Mononuclear cell (primary cell): ENCODE results near the gene ACADM. TPM values are rescaled to one million over a fixed set of nuclear protein-coding genes. Genes with fewer than 3 reads are reported as not detected.
"Not testable (repeated sequence)": the region's sequence is repeated elsewhere in the genome, so short reads cannot be mapped to it uniquely, and the experiment has no call there.

Source experiments
- H3K27me3 ChIP-seq: 2 replicates; pipeline ENCODE4 v1.6.0; 2011; ENCODE audit warnings: low read length, control low read depth; ENCODE audit not compliant: insufficient read depth
- H3K4me1 ChIP-seq: 2 replicates; pipeline ENCODE4 v1.5.1; 2011; ENCODE audit warnings: mild to moderate bottlenecking, low read length, control low read depth; ENCODE audit not compliant: insufficient read depth
- H3K4me3 ChIP-seq: 2 replicates; pipeline ENCODE4 v1.5.1; 2011; ENCODE audit warnings: mild to moderate bottlenecking, low read length, moderate library complexity
- H3K9me3 ChIP-seq: 2 replicates; pipeline ENCODE4 v1.5.1; 2011; ENCODE audit warnings: low read depth, mild to moderate bottlenecking, control low read depth, low read length
- total RNA-seq: library from RNA; depleted of rRNA; stranded (reverse); fragments of >200 nt; gene quantifications from one replicate; pipeline ENCODE4 v1.2.3, GENCODE V29; 2012

Gene ACADM
- total RNA-seq: 11.0 TPM

GRCh38 chr1:75724472-75725022 is at the start of gene ACADM:
ACADM (plus strand) TSS chr1:75724709; CDS start chr1:75724788, 79 bp downstream.
- Histone ChIP-seq H3K4me1 (peaks cover 24% of the 10 kb centered on the region), H3K27me3 (no peaks in the 10 kb centered on the region), H3K9me3 (no peaks in the 10 kb centered on the region), H3K4me3 (peak within 1 kb of the TSS; percentile 80)

GRCh38 chr1:75677443-75677842 is 47.1 kb upstream of the ACADM start:
- no peak overlapping the region for H3K4me3 ChIP-seq
- no peaks in the 10 kb centered on the region for H3K9me3 ChIP-seq
- no peaks in the 10 kb centered on the region for H3K27me3 ChIP-seq
- H3K4me1 ChIP-seq: no peaks in the 10 kb centered on the region

DNA sequence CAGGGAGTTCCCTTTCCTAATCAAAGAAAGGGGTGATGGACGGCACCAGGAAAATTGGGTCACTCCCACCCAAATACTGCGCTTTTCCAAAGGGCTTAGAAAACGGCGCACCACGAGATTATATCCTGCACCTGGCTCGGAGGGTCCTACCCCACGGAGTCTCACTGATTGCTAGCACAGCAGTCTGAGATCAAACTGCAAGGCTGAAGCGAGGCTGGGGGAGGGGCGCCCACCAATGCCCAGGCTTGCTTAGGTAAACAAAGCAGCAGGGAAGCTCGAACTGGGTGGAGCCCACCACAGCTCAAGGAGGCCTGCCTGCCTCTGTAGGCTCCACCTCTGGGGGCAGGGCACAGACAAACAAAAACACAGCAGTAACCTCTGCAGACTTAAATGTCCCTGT is 46.5 kb upstream of the ACADM start:
- H3K27me3 ChIP-seq, H3K4me1 ChIP-seq, H3K4me3 ChIP-seq, H3K9me3 ChIP-seq: not testable (repeated sequence)

DNA sequence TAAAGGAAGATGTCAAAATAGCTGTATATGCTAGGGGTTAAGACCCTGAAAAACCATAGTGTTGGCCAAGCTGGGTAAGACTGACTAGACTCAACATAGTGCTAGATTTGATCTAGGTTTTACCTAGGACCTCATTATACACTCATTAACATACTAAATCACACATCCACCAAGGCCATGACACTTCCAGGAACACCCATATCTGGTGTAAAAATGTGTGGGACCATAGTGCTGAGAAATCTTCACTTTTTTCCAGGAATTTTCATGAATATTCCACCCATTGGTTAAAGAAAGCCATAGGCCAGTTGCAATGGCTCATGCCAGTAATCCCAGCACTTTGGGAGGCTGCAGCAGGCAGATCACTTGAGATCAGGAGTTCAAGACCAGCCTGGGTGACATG is 34.0 kb upstream of the ACADM start:
- no peak overlapping the region for H3K4me3 ChIP-seq
- no peaks in the 10 kb centered on the region for H3K9me3 ChIP-seq
- H3K27me3 ChIP-seq: no peaks in the 10 kb centered on the region

GRCh38 chr1:75693551-75693950 is 31.0 kb upstream of the ACADM start:
- no peaks in the 10 kb centered on the region for H3K9me3 ChIP-seq

More for the DNA sequence above, 34.0 kb upstream of the ACADM start:
- H3K4me1 ChIP-seq: no peaks in the 10 kb centered on the region

GRCh38 chr1:75696000-75696399 is 28.5 kb upstream of the ACADM start:
- Histone ChIP-seq H3K4me3 (no peak overlapping the region), H3K4me1 (no peaks in the 10 kb centered on the region), H3K9me3 (no peaks in the 10 kb centered on the region), H3K27me3 (no peaks in the 10 kb centered on the region)

More at GRCh38 chr1:75693551-75693950, 31.0 kb upstream of the ACADM start:
- Histone ChIP-seq H3K27me3 (no peaks in the 10 kb centered on the region), H3K4me1 (no peaks in the 10 kb centered on the region), H3K4me3 (no peak overlapping the region)

GRCh38 chr1:75707191-75707590 is 17.3 kb upstream of the ACADM start:
- Histone ChIP-seq H3K4me1 (no peaks in the 10 kb centered on the region), H3K9me3 (no peaks in the 10 kb centered on the region), H3K4me3 (no peak overlapping the region), H3K27me3 (peaks cover 8% of the 10 kb centered on the region)

DNA sequence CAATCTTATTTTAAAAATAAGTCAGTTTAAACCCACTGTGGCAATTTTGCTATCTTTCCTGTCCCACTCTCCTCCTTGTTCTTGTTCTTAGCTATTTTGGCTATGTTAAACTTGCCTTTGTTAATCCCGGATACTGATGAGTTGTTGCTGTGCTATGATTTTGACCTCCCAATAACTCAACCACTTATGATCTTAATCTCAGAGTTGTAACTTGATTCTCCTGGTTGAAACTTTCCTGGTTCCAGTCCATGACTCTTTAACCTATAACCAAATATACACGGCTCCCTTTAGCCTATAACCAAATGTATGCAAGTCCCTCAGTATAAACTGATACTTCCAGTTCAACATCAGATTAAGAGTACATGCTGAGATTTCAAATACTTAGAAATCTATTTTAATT is 15.6 kb upstream of the ACADM start:
- Histone ChIP-seq H3K9me3 (no peaks in the 10 kb centered on the region), H3K27me3 (peaks cover 8% of the 10 kb centered on the region), H3K4me3 (no peak overlapping the region), H3K4me1 (no peaks in the 10 kb centered on the region)

DNA sequence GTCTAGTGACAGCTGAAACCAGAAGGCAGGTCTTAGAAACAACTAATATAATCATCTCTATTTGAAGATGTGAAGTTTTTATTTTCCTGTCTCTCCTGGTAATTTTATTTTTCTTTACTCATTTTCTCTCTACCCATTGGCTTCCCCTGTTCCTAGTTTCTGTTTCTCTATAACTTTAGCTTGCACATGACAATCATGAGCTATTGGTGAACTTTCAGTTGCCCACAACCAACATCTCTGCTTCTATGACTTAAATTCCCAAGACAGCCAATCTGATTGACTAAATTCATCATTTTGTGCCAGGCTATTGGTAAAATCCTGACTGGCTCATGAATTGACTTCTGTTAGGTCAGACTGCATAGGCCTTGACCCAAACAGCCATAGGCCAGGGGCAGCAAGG is 13.7 kb upstream of the ACADM start:
- H3K9me3 ChIP-seq: no peaks in the 10 kb centered on the region
- no peaks in the 10 kb centered on the region for H3K4me1 ChIP-seq
- H3K4me3 ChIP-seq: no peak overlapping the region
- peaks cover 8% of the 10 kb centered on the region for H3K27me3 ChIP-seq

GRCh38 chr1:75711846-75712245 is 12.7 kb upstream of the ACADM start:
- H3K4me3 ChIP-seq: no peak overlapping the region
- H3K27me3 ChIP-seq: peaks cover 4% of the 10 kb centered on the region

DNA sequence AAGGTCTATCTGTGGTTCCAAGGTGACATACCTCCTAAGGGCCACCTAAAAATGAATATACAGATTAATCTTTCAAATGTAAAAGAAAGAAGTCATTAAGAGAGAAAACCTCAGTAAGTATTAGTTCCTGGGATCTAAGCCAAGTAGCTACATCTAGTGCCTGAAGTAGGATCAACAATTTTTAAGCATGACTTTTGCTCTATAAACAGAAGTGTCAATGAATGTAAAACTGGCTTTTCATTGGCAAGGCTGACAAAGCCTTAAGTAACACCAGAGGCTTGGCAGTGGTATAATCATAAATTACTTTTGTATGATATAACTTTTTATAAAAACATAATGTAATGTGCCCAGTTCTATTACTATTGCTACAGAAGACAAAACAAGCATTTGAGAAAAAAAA is 12.2 kb upstream of the ACADM start:
- H3K4me3 ChIP-seq: no peak overlapping the region
- no peaks in the 10 kb centered on the region for H3K9me3 ChIP-seq
- H3K27me3 ChIP-seq: peaks cover under 1% of the 10 kb centered on the region

More at GRCh38 chr1:75711846-75712245, 12.7 kb upstream of the ACADM start:
- no peaks in the 10 kb centered on the region for H3K9me3 ChIP-seq
- no peaks in the 10 kb centered on the region for H3K4me1 ChIP-seq

GRCh38 chr1:75719810-75720209 is 4.7 kb upstream of the ACADM start:
- Histone ChIP-seq H3K9me3 (no peaks in the 10 kb centered on the region), H3K4me1 (peaks cover 3% of the 10 kb centered on the region), H3K27me3 (no peaks in the 10 kb centered on the region), H3K4me3 (no peak overlapping the region)

More for the DNA sequence above, 12.2 kb upstream of the ACADM start:
- no peaks in the 10 kb centered on the region for H3K4me1 ChIP-seq

GRCh38 chr1:75720325-75720724 is 4.2 kb upstream of the ACADM start:
- Histone ChIP-seq H3K4me3 (no peak overlapping the region), H3K4me1 (peaks cover 5% of the 10 kb centered on the region), H3K9me3 (no peaks in the 10 kb centered on the region), H3K27me3 (no peaks in the 10 kb centered on the region)

DNA sequence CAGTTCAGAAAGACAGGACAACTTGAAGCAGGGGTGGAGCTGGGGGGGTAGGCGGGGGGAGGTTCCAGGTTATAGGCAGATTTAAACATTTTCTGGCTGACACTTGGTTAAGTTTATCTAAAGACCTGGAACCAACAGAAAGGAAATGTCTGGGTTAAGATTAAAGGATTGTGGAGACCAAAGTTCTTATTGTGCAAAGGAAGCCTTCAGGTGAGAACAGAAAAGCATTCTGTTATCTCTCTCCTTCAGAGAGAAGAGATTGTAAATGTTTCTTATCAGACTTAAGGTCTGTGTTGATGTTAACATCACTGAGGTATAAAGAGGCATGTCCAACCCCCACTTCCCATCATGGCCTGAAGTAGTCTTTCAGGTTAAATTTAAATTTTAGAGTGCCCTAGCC is 3.7 kb upstream of the ACADM start:
- H3K4me1 ChIP-seq: peaks cover 10% of the 10 kb centered on the region
- H3K4me3 ChIP-seq: no peak overlapping the region
- H3K27me3 ChIP-seq: no peaks in the 10 kb centered on the region

GRCh38 chr1:75722246-75722645 is 2.3 kb upstream of the ACADM start:
- H3K4me3 ChIP-seq, H3K27me3 ChIP-seq, H3K9me3 ChIP-seq: not testable (repeated sequence)
- peaks cover 21% of the 10 kb centered on the region for H3K4me1 ChIP-seq

More for the DNA sequence above, 3.7 kb upstream of the ACADM start:
- H3K9me3 ChIP-seq: no peaks in the 10 kb centered on the region

GRCh38 chr1:75722966-75723365 is 1.5 kb upstream of the ACADM start:
- Histone ChIP-seq H3K4me1 (peaks cover 24% of the 10 kb centered on the region), H3K9me3 (no peaks in the 10 kb centered on the region)

More at GRCh38 chr1:75722966-75723365, 1.5 kb upstream of the ACADM start:
- no peak overlapping the region for H3K4me3 ChIP-seq
- no peaks in the 10 kb centered on the region for H3K27me3 ChIP-seq
